Activated CD4-positive, alpha-beta T cell treated with anti-CD3 and anti-CD28 coated beads, Interleukin-2, amount 10 ng/mL, durations not matched to agents 7 days and 5 days (primary cell): ENCODE data around the gene BPGM. TPM values are rescaled to one million over a fixed set of nuclear protein-coding genes. Genes with fewer than 3 reads are reported as not detected.
A peak's percentile ranks its signal among the peaks of the same experiment; 100 is the strongest.

ENCODE experiments used
- CTCF ChIA-PET: fragments of 350-600 bp; sonication (Branson Sonifier 250); formaldehyde crosslinking; loops from one replicate; lab custom pipeline; 2021; ENCODE audit warnings: antibody characterized with exemption; lab: Charles Lee
- POLR2A ChIA-PET: fragments of 350-600 bp; sonication (Branson Sonifier 250); formaldehyde crosslinking; loops from one replicate; lab custom pipeline; 2021; ENCODE audit warnings: antibody characterized with exemption; lab: Charles Lee
- DNase-seq: peaks from one replicate; pipeline ENCODE4 v3.0.0-alpha.2; 2020
- H3K27ac Mint-ChIP-seq: one replicate; pipeline ENCODE4 v1.8.0; 2021; ENCODE audit warnings: mild to moderate bottlenecking, moderate library complexity, mixed read lengths
- H3K27me3 Mint-ChIP-seq: one replicate; pipeline ENCODE4 v1.8.0; 2021; ENCODE audit warnings: mixed read lengths
- H3K36me3 Mint-ChIP-seq: one replicate; pipeline ENCODE4 v1.8.0; 2021; ENCODE audit warnings: low read depth, mixed read lengths
- H3K4me1 Mint-ChIP-seq: one replicate; pipeline ENCODE4 v1.8.0; 2021; ENCODE audit warnings: mixed read lengths
- H3K4me3 Mint-ChIP-seq: one replicate; pipeline ENCODE4 v1.8.0; 2021; ENCODE audit warnings: mild to moderate bottlenecking, moderate library complexity, mixed read lengths
- H3K9me3 Mint-ChIP-seq: one replicate; pipeline ENCODE4 v1.8.0; 2021; ENCODE audit warnings: mixed read lengths
- total RNA-seq, 2 experiments: library from RNA; stranded (reverse); gene quantifications; one replicate each; pipeline ENCODE4 v1.2.3, GENCODE V29; 2021

BPGM gene
- total RNA-seq, 2 experiments from 2014 or later, result 14.6 to 15.5 TPM

DNA sequence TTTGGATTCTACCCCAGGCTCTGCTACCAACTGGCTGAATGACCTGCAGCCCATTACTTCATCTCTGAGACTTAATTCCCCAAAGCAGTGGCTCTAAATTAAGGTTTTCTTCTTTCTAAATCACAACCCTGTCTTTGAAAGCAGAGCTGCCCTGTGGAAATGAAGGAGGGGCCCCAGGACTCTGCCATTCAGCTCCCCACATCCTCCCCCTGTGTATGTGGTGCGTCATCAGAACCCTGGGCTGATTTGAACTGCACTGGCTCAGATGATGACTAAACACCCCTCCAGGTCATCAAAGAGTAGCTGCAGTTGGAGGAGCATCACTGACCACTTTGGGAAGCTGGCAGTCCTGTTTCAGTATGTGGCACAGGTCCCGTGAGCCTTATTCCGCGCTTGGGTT is 46.6 kb downstream of the BPGM start:
- H3K9me3 Mint-ChIP-seq, result no peaks in the 10 kb centered on the region
- no peaks in the 10 kb centered on the region for H3K36me3 Mint-ChIP-seq
- ChIA-PET CTCF (interaction anchor here (1.6 to 1.8 kb wide), 2 partner anchors 8 to 24 kb away, joined by 5 to 6 read pairs; no protein-coding TSS in a partner anchor), POLR2A (no interaction called here)
- H3K27me3 Mint-ChIP-seq, result no peaks in the 10 kb centered on the region
- DNase-seq, result peak; percentile 14
- no peak overlapping the region for H3K27ac Mint-ChIP-seq
- H3K4me1 Mint-ChIP-seq, result peaks cover 22% of the 10 kb centered on the region
- H3K4me3 Mint-ChIP-seq, result no peak overlapping the region

DNA sequence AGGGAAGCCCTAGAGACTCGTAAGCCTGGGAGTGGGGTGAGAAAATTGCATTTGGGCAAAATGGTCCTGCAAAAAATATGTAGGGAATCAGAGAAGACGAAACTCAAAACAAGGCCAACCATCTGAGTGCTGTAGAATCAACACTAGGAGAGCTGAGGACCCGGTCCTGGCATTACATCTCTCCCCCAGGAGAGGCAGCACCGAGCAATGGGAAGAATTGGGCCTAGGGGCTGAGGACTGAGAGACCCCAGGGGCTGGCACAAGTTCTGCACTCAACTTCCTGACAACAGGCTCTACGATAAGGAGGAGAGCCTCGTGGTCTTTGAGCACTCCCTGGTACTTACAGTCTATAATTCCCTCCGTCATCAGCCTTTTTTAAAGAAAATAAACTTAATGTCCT is 47.6 kb downstream of the BPGM start:
- ChIA-PET CTCF (interaction anchor here (1.6 kb wide), 1 partner anchor 26 kb away, joined by 5 read pairs; no protein-coding TSS in a partner anchor), POLR2A (no interaction called here)
- no peak overlapping the region for H3K27ac Mint-ChIP-seq

DNA sequence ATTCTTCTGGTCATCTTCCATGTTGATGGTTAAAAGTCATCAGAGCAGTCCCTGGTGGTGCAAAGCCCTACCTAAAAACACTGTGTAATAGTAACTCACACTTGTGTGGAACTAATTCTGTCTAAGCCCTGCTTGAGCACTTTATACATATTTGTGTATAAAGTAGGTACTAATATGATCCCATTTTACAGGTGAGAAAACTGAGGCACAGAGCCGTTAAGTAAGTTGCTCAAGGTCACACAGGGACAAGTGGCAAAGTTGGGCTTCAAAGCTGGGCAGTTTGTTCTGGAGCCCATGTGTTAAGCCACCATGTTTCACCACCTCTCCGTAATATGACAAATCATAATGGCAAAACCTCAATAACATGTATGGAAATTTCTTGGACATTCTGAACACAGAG is 48.1 kb downstream of the BPGM start:
- no peaks in the 10 kb centered on the region for H3K9me3 Mint-ChIP-seq
- POLR2A ChIA-PET, result no interaction called here
- CTCF ChIA-PET, result interaction anchor here (0.8 to 1.6 kb wide), 3 partner anchors 26 to 75 kb away, joined by 3 to 6 read pairs (median 5); no protein-coding TSS in a partner anchor

More for the DNA sequence above, 47.6 kb downstream of the BPGM start:
- no peak for DNase-seq
- no peaks in the 10 kb centered on the region for H3K9me3 Mint-ChIP-seq
- H3K4me1 Mint-ChIP-seq, result peaks cover 22% of the 10 kb centered on the region
- no peaks in the 10 kb centered on the region for H3K27me3 Mint-ChIP-seq
- H3K4me3 Mint-ChIP-seq, result no peak overlapping the region
- H3K36me3 Mint-ChIP-seq, result no peaks in the 10 kb centered on the region

GRCh38 chr7:134695321-134695860 is 48.7 kb downstream of the BPGM start:
- ChIA-PET POLR2A (interaction anchor here (0.6 kb wide), 1 partner anchor 48 kb away, joined by 4 read pairs; no protein-coding TSS in a partner anchor), CTCF (interaction anchor here (0.6 to 1.2 kb wide), 5 partner anchors 8 to 486 kb away, joined by 3 to 6 read pairs (median 3); no protein-coding TSS in a partner anchor)
- H3K4me1 Mint-ChIP-seq, result peaks cover 17% of the 10 kb centered on the region
- no peaks in the 10 kb centered on the region for H3K36me3 Mint-ChIP-seq
- no peak overlapping the region for H3K4me3 Mint-ChIP-seq
- H3K9me3 Mint-ChIP-seq, result no peaks in the 10 kb centered on the region
- DNase-seq, result no peak
- H3K27me3 Mint-ChIP-seq, result no peaks in the 10 kb centered on the region
- H3K27ac Mint-ChIP-seq, result no peak overlapping the region

More for the DNA sequence above, 48.1 kb downstream of the BPGM start:
- Mint-ChIP-seq H3K36me3 (no peaks in the 10 kb centered on the region), H3K27me3 (no peaks in the 10 kb centered on the region), H3K4me1 (peaks cover 22% of the 10 kb centered on the region), H3K27ac (no peak overlapping the region), H3K4me3 (no peak overlapping the region)
- DNase-seq, result no peak

GRCh38 chr7:134696261-134696660 is 49.6 kb downstream of the BPGM start:
- Mint-ChIP-seq H3K27ac (no peak overlapping the region), H3K4me1 (peaks cover 14% of the 10 kb centered on the region), H3K27me3 (no peaks in the 10 kb centered on the region), H3K9me3 (no peaks in the 10 kb centered on the region), H3K4me3 (no peak overlapping the region), H3K36me3 (no peaks in the 10 kb centered on the region)
- ChIA-PET CTCF (no interaction called here), POLR2A (no interaction called here)
- DNase-seq, result no peak

DNA sequence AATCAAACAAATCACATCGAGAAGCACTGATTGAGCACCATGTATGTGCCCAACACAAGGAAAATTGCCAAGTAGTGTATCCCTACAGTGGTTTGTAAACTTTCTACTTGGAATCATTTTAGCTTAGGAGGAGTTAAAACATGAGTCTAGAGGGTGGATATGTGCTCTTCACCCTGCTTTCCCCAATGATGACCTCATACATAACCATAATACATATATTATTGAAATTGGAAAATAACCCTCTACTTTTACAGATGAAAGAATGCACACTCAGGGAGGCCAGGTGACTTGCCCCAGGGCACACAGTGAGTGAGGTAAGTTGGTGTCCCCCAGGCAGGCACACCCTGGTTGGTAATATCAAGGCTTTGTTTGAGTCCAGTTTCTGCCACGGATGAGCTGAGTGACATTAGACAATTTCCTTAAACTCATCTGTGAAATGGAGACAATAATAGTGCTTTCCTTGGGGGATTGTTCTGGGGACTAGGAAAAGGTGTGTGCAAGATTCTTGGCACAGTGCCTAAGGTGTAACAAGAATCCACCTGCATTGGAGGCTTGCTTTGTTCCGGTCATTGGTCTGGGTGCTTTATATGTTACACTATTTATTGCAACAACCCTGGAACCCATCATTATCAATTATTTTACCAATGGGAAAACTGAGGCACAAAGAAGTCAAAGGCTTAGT is 50.7 kb downstream of the BPGM start:
- H3K4me1 Mint-ChIP-seq, result peaks cover 6% of the 10 kb centered on the region
- H3K4me3 Mint-ChIP-seq, result no peak overlapping the region
- CTCF ChIA-PET, result interaction anchor here (0.7 kb wide), 1 partner anchor 386 kb away, joined by 4 read pairs; no protein-coding TSS in a partner anchor
- no peaks in the 10 kb centered on the region for H3K36me3 Mint-ChIP-seq
- no peaks in the 10 kb centered on the region for H3K9me3 Mint-ChIP-seq
- no peaks in the 10 kb centered on the region for H3K27me3 Mint-ChIP-seq
- H3K27ac Mint-ChIP-seq, result no peak overlapping the region
- no peak for DNase-seq
- POLR2A ChIA-PET, result no interaction called here

DNA sequence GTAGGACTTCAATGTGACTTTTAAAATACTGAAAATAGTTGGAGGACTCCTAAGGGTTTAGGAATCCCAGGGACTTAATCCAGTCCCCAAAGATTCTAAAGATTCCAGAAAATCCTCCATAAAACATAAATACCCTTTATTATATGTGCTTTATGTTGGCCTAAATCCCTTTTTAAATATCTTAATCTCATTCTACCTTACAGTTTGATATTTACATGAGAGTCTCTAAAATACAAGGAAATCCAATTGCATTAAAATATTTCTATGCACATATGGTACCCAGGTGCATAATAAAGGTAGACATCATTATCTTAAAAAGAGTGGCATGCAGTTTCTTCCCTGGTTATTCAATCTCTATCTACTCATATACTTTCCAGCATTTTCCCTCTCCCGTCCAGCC is 51.8 kb downstream of the BPGM start:
- Mint-ChIP-seq H3K27me3 (no peaks in the 10 kb centered on the region), H3K4me3 (no peak overlapping the region), H3K27ac (no peak overlapping the region), H3K9me3 (no peaks in the 10 kb centered on the region), H3K36me3 (no peaks in the 10 kb centered on the region), H3K4me1 (no peaks in the 10 kb centered on the region)
- no peak for DNase-seq
- ChIA-PET CTCF (no interaction called here), POLR2A (no interaction called here)

DNA sequence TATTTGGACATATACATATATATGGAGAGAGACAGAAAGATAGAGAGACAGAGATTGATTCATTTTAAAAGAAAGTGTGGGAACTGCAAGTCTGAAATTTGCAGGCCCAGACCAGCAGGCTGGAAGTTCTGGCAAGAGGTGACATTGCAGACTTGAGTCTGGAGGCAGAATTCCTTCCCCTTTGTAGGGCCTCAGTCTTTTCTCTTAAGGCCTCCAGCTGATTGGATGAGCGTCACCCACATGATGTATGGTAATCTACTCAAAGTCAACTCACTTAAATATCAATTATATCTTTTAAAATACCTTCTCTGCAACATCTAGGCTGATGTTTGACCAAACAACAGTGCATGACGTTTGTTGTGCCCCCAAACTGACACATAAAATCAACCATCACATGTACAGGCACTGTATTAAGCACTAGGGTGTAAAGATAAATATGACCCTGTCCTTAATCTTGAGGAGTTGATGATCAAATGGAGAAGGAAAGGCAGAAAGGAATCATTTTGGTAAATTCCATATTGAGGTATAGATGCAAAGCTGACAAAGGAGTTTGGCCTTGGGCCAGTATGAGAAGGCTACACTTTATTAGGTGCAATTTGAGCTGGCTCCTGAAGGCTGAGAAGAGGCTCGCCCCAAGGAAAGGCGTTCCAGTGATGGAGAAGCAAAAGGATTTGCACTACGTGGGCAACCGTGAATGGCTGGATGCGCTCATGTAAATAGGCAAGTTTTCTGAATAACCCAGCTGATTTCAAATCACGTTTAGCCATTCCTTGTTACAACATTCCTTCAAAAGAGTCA is 52.6 kb downstream of the BPGM start:
- H3K36me3 Mint-ChIP-seq, result no peaks in the 10 kb centered on the region
- DNase-seq, result no peak
- H3K4me3 Mint-ChIP-seq, result no peak overlapping the region
- no peak overlapping the region for H3K27ac Mint-ChIP-seq
- H3K27me3 Mint-ChIP-seq, result no peaks in the 10 kb centered on the region
- CTCF ChIA-PET, result interaction anchor here (0.8 to 1.4 kb wide), 2 partner anchors 9 to 13 kb away, joined by 3 to 5 read pairs; no protein-coding TSS in a partner anchor
- H3K4me1 Mint-ChIP-seq, result no peaks in the 10 kb centered on the region
- POLR2A ChIA-PET, result no interaction called here
- no peaks in the 10 kb centered on the region for H3K9me3 Mint-ChIP-seq

DNA sequence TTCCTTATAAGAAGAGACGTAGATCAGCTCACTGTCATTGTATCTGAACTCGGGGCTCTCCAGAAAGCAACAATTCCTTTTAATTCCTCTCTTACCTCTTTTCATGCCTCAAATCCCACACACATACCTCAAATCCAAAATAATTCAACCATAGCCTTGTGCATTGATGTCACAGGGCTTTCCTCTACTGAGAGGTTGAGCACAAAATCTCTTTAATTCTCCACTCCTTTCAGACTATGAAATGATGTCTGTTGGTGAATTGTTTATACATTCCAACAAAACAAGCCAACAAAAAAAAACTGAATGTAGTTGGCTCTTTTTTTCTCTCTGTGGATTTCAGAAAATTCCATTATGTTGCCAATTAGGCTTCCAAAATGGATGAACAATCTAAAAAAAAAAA is 53.2 kb downstream of the BPGM start:
- Mint-ChIP-seq H3K36me3 (no peaks in the 10 kb centered on the region), H3K27ac (no peak overlapping the region), H3K27me3 (no peaks in the 10 kb centered on the region), H3K9me3 (no peaks in the 10 kb centered on the region), H3K4me1 (no peaks in the 10 kb centered on the region), H3K4me3 (no peak overlapping the region)
- DNase-seq, result no peak
- CTCF ChIA-PET, result interaction anchor here (0.8 to 1.4 kb wide), 2 partner anchors 10 to 13 kb away, joined by 3 to 5 read pairs; no protein-coding TSS in a partner anchor
- POLR2A ChIA-PET, result no interaction called here

DNA sequence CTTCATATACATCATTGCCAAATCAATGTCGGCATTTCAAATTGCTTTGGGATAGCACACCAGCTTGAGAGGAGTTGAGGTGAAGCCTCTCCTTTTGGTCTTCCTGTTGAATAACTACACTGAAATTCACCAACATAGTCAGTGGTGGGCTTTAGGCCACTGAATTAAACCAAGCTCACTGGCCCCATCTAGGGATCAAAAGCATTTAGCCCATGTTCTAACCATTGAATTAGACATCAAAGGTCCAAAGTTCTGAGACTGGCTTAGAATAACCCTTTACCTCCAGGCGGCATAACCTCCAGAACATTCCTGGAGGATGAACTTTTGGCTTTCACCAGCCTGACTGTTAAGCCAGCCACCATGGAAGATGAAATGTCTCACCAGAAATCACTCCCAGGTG is 54.6 kb downstream of the BPGM start:
- H3K36me3 Mint-ChIP-seq, result no peaks in the 10 kb centered on the region
- POLR2A ChIA-PET, result no interaction called here
- no peak overlapping the region for H3K4me3 Mint-ChIP-seq
- CTCF ChIA-PET, result interaction anchor here (1.0 to 2.3 kb wide), 5 partner anchors 8 to 253 kb away, joined by 5 to 8 read pairs (median 6); no protein-coding TSS in a partner anchor
- H3K27ac Mint-ChIP-seq, result no peak overlapping the region
- DNase-seq, result peak; percentile 16
- H3K27me3 Mint-ChIP-seq, result no peaks in the 10 kb centered on the region
- H3K4me1 Mint-ChIP-seq, result no peaks in the 10 kb centered on the region
- no peaks in the 10 kb centered on the region for H3K9me3 Mint-ChIP-seq

GRCh38 chr7:134702366-134703240 is 56.0 kb downstream of the BPGM start:
- H3K4me1 Mint-ChIP-seq, result no peaks in the 10 kb centered on the region
- no peak for DNase-seq
- H3K36me3 Mint-ChIP-seq, result no peaks in the 10 kb centered on the region
- CTCF ChIA-PET, result interaction anchor here (1.9 to 2.3 kb wide), 4 partner anchors 10 to 252 kb away, joined by 5 to 8 read pairs (median 6); no protein-coding TSS in a partner anchor
- H3K9me3 Mint-ChIP-seq, result no peaks in the 10 kb centered on the region
- H3K4me3 Mint-ChIP-seq, result no peak overlapping the region
- POLR2A ChIA-PET, result no interaction called here
- no peaks in the 10 kb centered on the region for H3K27me3 Mint-ChIP-seq
- no peak overlapping the region for H3K27ac Mint-ChIP-seq

GRCh38 chr7:134703241-134703594 is 56.6 kb downstream of the BPGM start:
- DNase-seq, result no peak
- H3K27me3 Mint-ChIP-seq, result no peaks in the 10 kb centered on the region
- H3K36me3 Mint-ChIP-seq, result no peaks in the 10 kb centered on the region
- no peaks in the 10 kb centered on the region for H3K4me1 Mint-ChIP-seq
- H3K27ac Mint-ChIP-seq, result no peak overlapping the region
- ChIA-PET CTCF (interaction anchor here (2.0 to 2.3 kb wide), 2 partner anchors 13 to 251 kb away, joined by 5 to 8 read pairs; no protein-coding TSS in a partner anchor), POLR2A (no interaction called here)
- no peaks in the 10 kb centered on the region for H3K9me3 Mint-ChIP-seq
- no peak overlapping the region for H3K4me3 Mint-ChIP-seq
